Cardiac muscle cell (in vitro differentiated cells and primary cell): ENCODE results near the gene FAM53B. TPM values are rescaled to one million over a fixed set of nuclear protein-coding genes. Genes with fewer than 3 reads are reported as not detected.

Experiments
- DNase-seq, 2 donors: peaks; one replicate each; pipeline versions ENCODE4 v3.0.0 to v3.0.0-alpha.2; 2010 to 2017; ENCODE audit warnings: low read depth in 1 of 2, low spot score in 1 of 2
- H3K27ac ChIP-seq: fragments of 200-600 bp; sonication (generic); 2 replicates; pipeline ENCODE4 v1.5.1; 2016
- H3K27me3 ChIP-seq: fragments of 200-600 bp; sonication (generic); 2 replicates; pipeline ENCODE4 v1.6.0; 2016; ENCODE audit warnings: control low read depth
- H3K36me3 ChIP-seq: fragments of 200-600 bp; sonication (generic); 2 replicates; pipeline ENCODE4 v1.5.1; 2016; ENCODE audit warnings: control low read depth
- H3K4me1 ChIP-seq: fragments of 200-600 bp; sonication (generic); 2 replicates; pipeline ENCODE4 v1.8.1; 2017; ENCODE audit warnings: low read depth, mild to moderate bottlenecking, mixed run types
- H3K4me3 ChIP-seq: fragments of 200-600 bp; sonication (generic); 2 replicates; pipeline ENCODE4 v1.5.1; 2016; ENCODE audit warnings: mild to moderate bottlenecking
- H3K9me3 ChIP-seq: fragments of 200-600 bp; sonication (generic); 2 replicates; pipeline ENCODE4 v1.5.1; 2017; ENCODE audit warnings: low read depth, mild to moderate bottlenecking, control low read depth
- polyA plus RNA-seq: library from polyadenylated mRNA; unstranded; fragments of >200 nt; fragmentation: Nextera tagmentation; extraction: Ambion mirVana; gene quantifications from 2 replicates; pipeline ENCODE4 v1.2.1, GENCODE V29; 2016
- total RNA-seq: library from RNA; depleted of rRNA; stranded (reverse); fragments of >200 nt; gene quantifications from 2 replicates; pipeline ENCODE4 v1.2.3, GENCODE V29; 2016
- TF ChIP-seq, protein P1 (sequence below): IDR thresholded peaks from 2 replicates; pipeline ENCODE4 v1.5.1; 2012; ENCODE audit warnings: low read depth, mild to moderate bottlenecking, low read length

FAM53B gene
- total and polyA plus RNA-seq, 2 experiments from 2014 or later = 10.2 to 34.8 TPM

- Histone ChIP-seq H3K9me3 (no peaks in the 10 kb centered on the region), H3K4me1 (peaks cover 25% of the 10 kb centered on the region), H3K4me3 (no peak overlapping the region), H3K27ac (no peak overlapping the region), H3K27me3 (no peaks in the 10 kb centered on the region), H3K36me3 (no peaks in the 10 kb centered on the region)
- no peak for DNase-seq
- TF ChIP-seq, protein P1, sequence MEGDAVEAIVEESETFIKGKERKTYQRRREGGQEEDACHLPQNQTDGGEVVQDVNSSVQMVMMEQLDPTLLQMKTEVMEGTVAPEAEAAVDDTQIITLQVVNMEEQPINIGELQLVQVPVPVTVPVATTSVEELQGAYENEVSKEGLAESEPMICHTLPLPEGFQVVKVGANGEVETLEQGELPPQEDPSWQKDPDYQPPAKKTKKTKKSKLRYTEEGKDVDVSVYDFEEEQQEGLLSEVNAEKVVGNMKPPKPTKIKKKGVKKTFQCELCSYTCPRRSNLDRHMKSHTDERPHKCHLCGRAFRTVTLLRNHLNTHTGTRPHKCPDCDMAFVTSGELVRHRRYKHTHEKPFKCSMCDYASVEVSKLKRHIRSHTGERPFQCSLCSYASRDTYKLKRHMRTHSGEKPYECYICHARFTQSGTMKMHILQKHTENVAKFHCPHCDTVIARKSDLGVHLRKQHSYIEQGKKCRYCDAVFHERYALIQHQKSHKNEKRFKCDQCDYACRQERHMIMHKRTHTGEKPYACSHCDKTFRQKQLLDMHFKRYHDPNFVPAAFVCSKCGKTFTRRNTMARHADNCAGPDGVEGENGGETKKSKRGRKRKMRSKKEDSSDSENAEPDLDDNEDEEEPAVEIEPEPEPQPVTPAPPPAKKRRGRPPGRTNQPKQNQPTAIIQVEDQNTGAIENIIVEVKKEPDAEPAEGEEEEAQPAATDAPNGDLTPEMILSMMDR = no peak
Observed at GRCh38 chr10:124669141-124669823, 74.9 kb downstream of the FAM53B start.

DNA sequence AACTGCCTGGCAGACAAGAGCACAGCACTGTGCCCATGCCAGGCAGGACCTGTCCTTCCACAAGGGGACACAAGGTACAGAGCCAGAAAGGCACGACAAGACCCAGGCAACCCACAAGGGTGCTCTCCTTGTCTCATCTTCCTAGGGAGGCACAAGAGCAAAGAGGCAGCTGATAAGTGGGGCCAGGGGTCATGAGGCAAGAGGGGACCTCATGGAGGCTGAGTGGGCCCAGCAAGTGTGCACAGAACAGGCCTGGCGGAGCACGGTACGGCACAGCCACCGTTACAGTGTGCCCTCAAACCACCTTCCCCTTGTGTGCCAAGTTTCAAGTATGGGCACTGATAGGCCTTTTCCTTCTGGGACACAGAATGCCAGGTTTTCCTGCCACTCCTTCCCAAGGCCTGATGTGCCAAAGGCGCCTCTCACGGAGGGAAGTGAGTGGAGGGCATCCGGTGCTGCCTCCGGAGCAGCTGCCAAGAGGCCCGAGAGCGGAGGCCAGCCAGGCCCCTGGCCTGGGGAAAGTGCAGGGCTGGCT is 75.6 kb downstream of the FAM53B start:
- Histone ChIP-seq H3K4me1 (peaks cover 25% of the 10 kb centered on the region), H3K4me3 (no peak overlapping the region), H3K27ac (no peak overlapping the region), H3K36me3 (no peaks in the 10 kb centered on the region), H3K27me3 (no peaks in the 10 kb centered on the region), H3K9me3 (no peaks in the 10 kb centered on the region)
- no peak for DNase-seq
- TF ChIP-seq, protein P1 = no peak

DNA sequence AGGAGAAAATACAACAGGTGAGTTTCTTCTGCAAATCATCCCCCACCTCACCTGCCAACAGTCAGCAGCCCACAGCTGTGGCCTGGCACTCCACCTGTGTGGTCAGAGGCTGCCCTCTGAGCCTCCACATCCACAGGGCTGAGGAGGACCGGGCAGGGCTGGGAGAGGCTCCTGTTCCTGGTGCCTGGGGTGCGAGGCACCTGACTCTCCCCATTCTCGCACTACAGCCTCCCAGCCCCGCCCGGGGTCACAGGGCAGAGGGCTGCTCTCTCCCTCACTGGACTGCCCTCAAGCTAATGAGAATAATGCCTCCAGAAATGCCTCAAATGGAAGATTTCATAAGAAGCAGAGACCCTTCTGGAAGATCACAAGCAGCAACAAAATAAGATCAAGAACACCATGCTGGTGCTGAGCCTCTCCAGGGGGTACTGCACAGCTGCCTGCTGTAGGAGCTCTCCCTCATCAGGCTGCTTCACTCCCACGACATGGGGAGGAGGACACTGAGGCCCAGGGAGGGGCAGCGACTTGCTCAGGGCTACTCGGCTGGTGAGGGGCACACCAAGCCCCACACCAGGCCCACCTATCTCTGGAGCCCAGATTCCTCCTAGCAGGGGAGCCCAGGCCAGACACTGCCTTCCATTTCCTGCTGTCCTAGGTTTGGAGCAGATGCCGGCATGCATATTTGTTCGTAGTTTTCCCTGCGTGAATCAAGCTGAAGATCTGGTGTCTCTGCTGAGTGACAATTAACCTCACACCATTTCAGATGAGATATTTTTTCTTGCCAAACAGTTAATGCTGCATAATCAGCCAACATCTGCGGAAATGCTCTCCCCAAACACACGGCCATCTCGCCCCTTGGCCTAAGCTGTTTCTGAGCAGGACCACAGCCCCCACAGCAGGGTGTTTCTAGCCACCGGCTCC is 76.5 kb downstream of the FAM53B start:
- H3K9me3 ChIP-seq = no peaks in the 10 kb centered on the region
- H3K27ac ChIP-seq = no peak overlapping the region
- H3K27me3 ChIP-seq = no peaks in the 10 kb centered on the region
- no peak overlapping the region for H3K4me3 ChIP-seq
- no peak for DNase-seq
- H3K36me3 ChIP-seq = no peaks in the 10 kb centered on the region
- TF ChIP-seq, protein P1 = no peak
- H3K4me1 ChIP-seq = peaks cover 25% of the 10 kb centered on the region

DNA sequence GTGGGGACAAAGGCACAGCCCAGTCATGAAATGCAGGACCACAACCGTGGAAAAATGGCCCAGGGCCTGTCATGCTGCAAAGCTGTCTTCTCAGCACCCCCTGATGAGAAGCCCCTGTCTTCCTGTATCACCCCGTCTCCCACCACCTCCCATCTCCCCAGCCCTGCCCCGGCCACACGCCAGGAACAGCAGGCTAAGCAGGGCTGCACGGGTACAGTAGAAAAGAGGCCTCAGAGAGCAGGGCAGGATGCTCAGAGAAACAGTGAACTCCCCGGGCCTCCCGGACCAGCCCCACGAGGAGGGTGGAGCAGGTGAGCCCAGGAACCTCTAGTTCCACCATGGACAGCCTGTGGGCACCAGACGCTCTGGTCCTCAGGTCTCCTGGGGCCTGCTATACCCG is 77.7 kb downstream of the FAM53B start:
- Histone ChIP-seq H3K4me3 (no peak overlapping the region), H3K27me3 (no peaks in the 10 kb centered on the region), H3K9me3 (no peaks in the 10 kb centered on the region), H3K4me1 (peaks cover 22% of the 10 kb centered on the region), H3K36me3 (no peaks in the 10 kb centered on the region), H3K27ac (no peak overlapping the region)
- no peak for DNase-seq
- TF ChIP-seq, protein P1 = no peak

- peak in 1 of 2 donors; percentile 46 for DNase-seq
- TF ChIP-seq, protein P1 = no peak
- Histone ChIP-seq H3K9me3 (no peaks in the 10 kb centered on the region), H3K4me3 (no peak overlapping the region), H3K27ac (no peak overlapping the region), H3K36me3 (no peaks in the 10 kb centered on the region), H3K4me1 (peaks cover 21% of the 10 kb centered on the region), H3K27me3 (no peaks in the 10 kb centered on the region)
Observed at GRCh38 chr10:124665980-124666379, 78.2 kb downstream of the FAM53B start.
